OCI-LY3 (cell line): ENCODE data around the gene GADD45A.

Source experiments
- H2AFZ ChIP-seq: fragments of 200-600, 300-600 bp; shearing (Covaris generic); 2 replicates; pipeline ENCODE4 v1.6.0; 2014; ENCODE audit warnings: antibody characterized with exemption, low read depth, low read length
- H3K27ac ChIP-seq: fragments of 200-600, 300-600 bp; sonication (generic); 2 replicates; pipeline ENCODE4 v1.5.1; 2014; ENCODE audit warnings: mild to moderate bottlenecking, low read length, moderate library complexity, mixed read lengths
- H3K27me3 ChIP-seq: fragments of 200-600, 300-600 bp; sonication (generic); 2 replicates; pipeline ENCODE4 v1.6.1; 2014; ENCODE audit warnings: low read depth, low read length, mixed read lengths
- H3K36me3 ChIP-seq: fragments of 200-600, 300-600 bp; sonication (generic); replicated peaks from 2 replicates; pipeline ENCODE3; 2014; ENCODE audit warnings: low read depth, low read length, mixed read lengths
- H3K4me1 ChIP-seq: fragments of 300-600, 200-600 bp; sonication (generic); 2 replicates; pipeline ENCODE4 v1.6.1; 2014; ENCODE audit warnings: low read length, mixed read lengths
- H3K4me2 ChIP-seq: fragments of 200-600, 300-600 bp; sonication (generic); 2 replicates; pipeline ENCODE4 v1.6.1; 2014; ENCODE audit warnings: low read length, mixed read lengths
- H3K4me3 ChIP-seq: fragments of 300-600, 200-600 bp; sonication (generic); 2 replicates; pipeline ENCODE4 v1.5.1; 2014; ENCODE audit warnings: antibody characterized with exemption, mild to moderate bottlenecking, low read length, moderate library complexity
- H3K79me2 ChIP-seq: fragments of 300-600, 200-600 bp; shearing (Covaris generic); 2 replicates; pipeline ENCODE4 v1.6.1; 2014; ENCODE audit warnings: mild to moderate bottlenecking, low read length, mixed read lengths
- H3K9ac ChIP-seq: fragments of 300-600, 200-600 bp; shearing (Covaris generic); 2 replicates; pipeline ENCODE4 v1.6.0; 2014; ENCODE audit warnings: mild to moderate bottlenecking, low read length, moderate library complexity
- H3K9me3 ChIP-seq: fragments of 200-600, 300-600 bp; shearing (Covaris generic); 2 replicates; pipeline ENCODE4 v1.6.1; 2014; ENCODE audit warnings: low read length, mixed read lengths; ENCODE audit not compliant: insufficient read depth
- H4K20me1 ChIP-seq: fragments of 200-600, 300-600 bp; sonication (generic); 2 replicates; pipeline ENCODE4 v1.6.1; 2016; ENCODE audit warnings: low read length, mixed read lengths; ENCODE audit not compliant: insufficient read depth
- EZH2phosphoT487 ChIP-seq: fragments of 200-600 bp; shearing (Covaris generic); IDR thresholded peaks from 2 replicates; pipeline ENCODE4 v1.6.1; 2018; ENCODE audit warnings: antibody characterized with exemption, mixed run types, low read depth
- TF ChIP-seq, protein P1 (sequence below): fragments of 200-600, 300-600 bp; sonication (generic); IDR thresholded peaks from 2 replicates; pipeline ENCODE4 v1.5.1; 2014; ENCODE audit warnings: antibody characterized with exemption, low read length, low read depth

The GADD45A gene

GRCh38 chr1:67721650-67722291 lies 36.8 kb downstream of the GADD45A start:
- Histone ChIP-seq H3K4me2 (no peak overlapping the region), H3K4me1 (peaks cover 6% of the 10 kb centered on the region; the same call in 1 of the 2 replicates), H3K27me3 (no peaks in the 10 kb centered on the region), H2AFZ (no peak overlapping the region), H4K20me1 (no peaks in the 10 kb centered on the region), H3K9me3 (no peaks in the 10 kb centered on the region), H3K79me2 (no peaks in the 10 kb centered on the region), H3K9ac (no peak overlapping the region), H3K27ac (no peak overlapping the region), H3K4me3 (no peak overlapping the region), H3K36me3 (no peaks in the 10 kb centered on the region)
- TF ChIP-seq, protein P1, sequence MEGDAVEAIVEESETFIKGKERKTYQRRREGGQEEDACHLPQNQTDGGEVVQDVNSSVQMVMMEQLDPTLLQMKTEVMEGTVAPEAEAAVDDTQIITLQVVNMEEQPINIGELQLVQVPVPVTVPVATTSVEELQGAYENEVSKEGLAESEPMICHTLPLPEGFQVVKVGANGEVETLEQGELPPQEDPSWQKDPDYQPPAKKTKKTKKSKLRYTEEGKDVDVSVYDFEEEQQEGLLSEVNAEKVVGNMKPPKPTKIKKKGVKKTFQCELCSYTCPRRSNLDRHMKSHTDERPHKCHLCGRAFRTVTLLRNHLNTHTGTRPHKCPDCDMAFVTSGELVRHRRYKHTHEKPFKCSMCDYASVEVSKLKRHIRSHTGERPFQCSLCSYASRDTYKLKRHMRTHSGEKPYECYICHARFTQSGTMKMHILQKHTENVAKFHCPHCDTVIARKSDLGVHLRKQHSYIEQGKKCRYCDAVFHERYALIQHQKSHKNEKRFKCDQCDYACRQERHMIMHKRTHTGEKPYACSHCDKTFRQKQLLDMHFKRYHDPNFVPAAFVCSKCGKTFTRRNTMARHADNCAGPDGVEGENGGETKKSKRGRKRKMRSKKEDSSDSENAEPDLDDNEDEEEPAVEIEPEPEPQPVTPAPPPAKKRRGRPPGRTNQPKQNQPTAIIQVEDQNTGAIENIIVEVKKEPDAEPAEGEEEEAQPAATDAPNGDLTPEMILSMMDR, result no peak
- TF ChIP-seq EZH2phosphoT487, result no peak

DNA sequence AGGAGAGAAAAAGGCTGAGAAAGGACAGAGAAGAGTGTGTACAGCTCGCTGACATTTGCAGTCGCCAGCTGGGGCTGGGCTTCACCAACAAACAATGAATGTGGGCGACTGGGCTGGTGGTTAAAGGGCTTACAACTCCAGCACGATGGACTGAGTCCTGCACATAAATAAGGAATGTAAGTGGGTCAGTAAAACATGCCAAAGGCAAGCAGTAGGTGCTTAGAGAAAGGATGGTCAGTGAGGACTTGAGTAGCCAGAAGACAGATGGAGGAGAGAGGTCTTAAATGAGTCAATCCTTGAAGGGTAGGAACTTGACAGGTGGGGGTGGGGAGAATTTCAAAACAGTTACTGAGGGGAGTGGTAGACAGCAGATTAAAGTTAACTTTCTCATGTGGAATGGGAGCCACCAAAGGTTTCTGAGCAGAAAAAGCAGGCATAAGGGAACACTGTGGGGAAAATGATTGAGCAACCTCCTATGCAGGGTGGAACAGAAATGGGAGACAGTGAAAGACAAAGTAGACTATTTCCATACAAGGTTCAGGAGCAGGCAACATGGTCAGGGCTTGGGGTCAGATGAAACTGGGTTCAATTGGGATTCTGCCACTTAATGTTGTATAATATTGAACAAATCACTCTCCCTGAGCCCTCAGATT lies 37.4 kb downstream of the GADD45A start:
- H3K4me2 ChIP-seq, result no peak overlapping the region
- no peak overlapping the region for H2AFZ ChIP-seq
- no peak overlapping the region for H3K9ac ChIP-seq
- no peak overlapping the region for H3K27ac ChIP-seq
- H3K4me3 ChIP-seq, result no peak overlapping the region
- no peaks in the 10 kb centered on the region for H3K9me3 ChIP-seq
- H3K79me2 ChIP-seq, result no peaks in the 10 kb centered on the region
- TF ChIP-seq, protein P1, result no peak
- no peak for TF ChIP-seq EZH2phosphoT487
- H3K27me3 ChIP-seq, result no peaks in the 10 kb centered on the region
- H4K20me1 ChIP-seq, result no peaks in the 10 kb centered on the region
- H3K36me3 ChIP-seq, result no peaks in the 10 kb centered on the region
- peaks cover 6% of the 10 kb centered on the region; the same call in 1 of the 2 replicates for H3K4me1 ChIP-seq

- H3K36me3 ChIP-seq, result no peaks in the 10 kb centered on the region
- no peaks in the 10 kb centered on the region for H3K9me3 ChIP-seq
- H4K20me1 ChIP-seq, result no peaks in the 10 kb centered on the region
- H3K9ac ChIP-seq, result no peak overlapping the region
- H3K27me3 ChIP-seq, result no peaks in the 10 kb centered on the region
- H3K4me1 ChIP-seq, result peaks cover 6% of the 10 kb centered on the region; the same call in 1 of the 2 replicates
- H3K4me2 ChIP-seq, result no peak overlapping the region
- H3K79me2 ChIP-seq, result no peaks in the 10 kb centered on the region
- no peak overlapping the region for H3K4me3 ChIP-seq
- no peak overlapping the region for H3K27ac ChIP-seq
- no peak for TF ChIP-seq EZH2phosphoT487
- H2AFZ ChIP-seq, result no peak overlapping the region
Observed at GRCh38 chr1:67723126-67723525, 38.1 kb downstream of the GADD45A start.

DNA sequence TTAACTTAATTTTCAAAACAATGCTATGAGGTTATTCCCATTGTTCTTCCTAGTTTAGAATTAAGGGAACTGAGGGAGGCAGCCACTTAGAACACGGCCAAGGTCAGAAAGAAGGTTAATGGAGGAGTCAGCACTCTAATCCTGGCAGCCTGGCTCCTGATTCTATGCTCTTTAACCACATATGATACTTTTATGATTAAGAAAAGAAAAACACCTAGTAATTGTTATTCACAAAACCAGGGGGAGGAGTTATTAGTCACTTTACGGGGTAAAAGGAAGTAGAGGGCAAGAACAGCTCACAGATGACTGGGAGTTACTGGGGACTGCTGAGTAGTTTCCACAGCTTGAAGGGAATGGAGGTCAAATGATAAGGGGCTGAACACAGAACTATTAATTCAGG lies 38.6 kb downstream of the GADD45A start:
- no peaks in the 10 kb centered on the region for H4K20me1 ChIP-seq
- H3K27ac ChIP-seq, result no peak overlapping the region
- H3K9me3 ChIP-seq, result no peaks in the 10 kb centered on the region
- TF ChIP-seq EZH2phosphoT487, result no peak
- TF ChIP-seq, protein P1, result no peak
- H3K4me1 ChIP-seq, result peaks cover 6% of the 10 kb centered on the region; the same call in 1 of the 2 replicates
- no peak overlapping the region for H2AFZ ChIP-seq
- H3K4me3 ChIP-seq, result no peak overlapping the region
- no peak overlapping the region for H3K9ac ChIP-seq
- no peaks in the 10 kb centered on the region for H3K27me3 ChIP-seq
- no peaks in the 10 kb centered on the region for H3K79me2 ChIP-seq
- H3K36me3 ChIP-seq, result no peaks in the 10 kb centered on the region
- H3K4me2 ChIP-seq, result no peak overlapping the region
